Thoracic aorta (tissue), 2 donors: Measurements from ENCODE around the gene CES3. TPM values are rescaled to one million over a fixed set of nuclear protein-coding genes. Genes with fewer than 3 reads are reported as not detected.
"Not testable (repeated sequence)": the region's sequence is repeated elsewhere in the genome, so short reads cannot be mapped to it uniquely, and the experiment has no call there.

Source experiments
- ATAC-seq: fragments of 150-250 bp; one replicate; pipeline ENCODE4 v1.8.0; 2017; ENCODE audit warnings: low read depth; ENCODE audit not compliant: insufficient number of reproducible peaks, low FRiP score
- DNase-seq: peaks from one replicate; pipeline ENCODE4 v3.0.0-alpha.2; 2020; ENCODE audit warnings: low spot score
- H3K27ac ChIP-seq, 2 donors: fragments of 200-600 bp; sonication (generic); 1 replicate in 1 of 2; 2 replicates in 1 of 2; pipeline ENCODE4 v1.5.1; 2016; ENCODE audit warnings: mild to moderate bottlenecking in 2 of 2, moderate library complexity in 2 of 2
- H3K27me3 ChIP-seq: fragments of 200-600 bp; sonication (generic); replicated peaks from 2 replicates; pipeline ENCODE4 v1.6.0; 2016; ENCODE audit warnings: mild to moderate bottlenecking; ENCODE audit not compliant: insufficient read depth
- H3K36me3 ChIP-seq: fragments of 200-600 bp; sonication (generic); one replicate; pipeline ENCODE4 v1.5.1; 2016
- H3K4me1 ChIP-seq, 2 donors: fragments of 200-600 bp; sonication (generic); 1 replicate in 1 of 2; 2 replicates in 1 of 2; pipeline versions ENCODE4 v1.5.1 to v1.6.0; 2016; ENCODE audit warnings: low read depth in 2 of 2, mild to moderate bottlenecking in 1 of 2; ENCODE audit not compliant: control insufficient read depth in 1 of 2
- H3K4me3 ChIP-seq: fragments of 200-600 bp; sonication (generic); 2 replicates; pipeline ENCODE4 v1.5.1; 2016; ENCODE audit warnings: mild to moderate bottlenecking
- H3K9me3 ChIP-seq: fragments of 200-600 bp; sonication (generic); 2 replicates; pipeline ENCODE4 v1.5.1; 2016
- total RNA-seq, 2 donors: library from RNA; depleted of rRNA; stranded (reverse); fragments of >200 nt; gene quantifications; one replicate each; pipeline versions ENCODE4 v1.1.0 to v1.2.3, GENCODE V29; 2016
- TF ChIP-seq, protein P1 (sequence below): fragments of 200-600 bp; sonication (generic); IDR thresholded peaks from one replicate; pipeline ENCODE4 v1.5.1; 2019; ENCODE audit warnings: antibody characterized with exemption

The CES3 gene
- total RNA-seq, 2 donors from 2014 or later, result 0.63 to 1.1 TPM

DNA sequence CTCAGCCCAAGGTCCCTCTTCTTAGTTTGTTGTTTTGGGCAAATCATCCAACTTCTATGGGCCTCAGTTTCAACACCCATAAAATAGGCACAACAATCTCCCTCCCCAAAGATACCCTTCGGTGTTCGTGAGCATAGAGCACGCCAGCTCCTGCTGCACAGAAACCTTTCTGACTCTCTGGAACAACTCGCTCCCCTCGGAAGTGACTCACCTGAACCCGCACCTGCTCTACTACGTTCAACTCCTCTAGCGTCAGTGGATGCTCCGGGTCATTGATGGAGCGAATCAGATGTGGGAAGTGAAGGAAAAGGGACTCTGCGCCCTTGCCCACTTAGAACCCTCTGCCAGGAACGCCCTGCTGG lies 27.3 kb upstream of the CES3 start:
- peak overlapping the region; percentile 98 for H3K4me3 ChIP-seq
- H3K36me3 ChIP-seq, result peaks cover 5% of the 10 kb centered on the region
- no peak for DNase-seq
- peak overlapping the region; percentile 81 to 91 for H3K27ac ChIP-seq
- no peaks in the 10 kb centered on the region for H3K27me3 ChIP-seq
- H3K4me1 ChIP-seq, result peaks cover 15 to 41% of the 10 kb centered on the region in 2 donors
- no peak for ATAC-seq
- H3K9me3 ChIP-seq, result no peaks in the 10 kb centered on the region
- TF ChIP-seq, protein P1, sequence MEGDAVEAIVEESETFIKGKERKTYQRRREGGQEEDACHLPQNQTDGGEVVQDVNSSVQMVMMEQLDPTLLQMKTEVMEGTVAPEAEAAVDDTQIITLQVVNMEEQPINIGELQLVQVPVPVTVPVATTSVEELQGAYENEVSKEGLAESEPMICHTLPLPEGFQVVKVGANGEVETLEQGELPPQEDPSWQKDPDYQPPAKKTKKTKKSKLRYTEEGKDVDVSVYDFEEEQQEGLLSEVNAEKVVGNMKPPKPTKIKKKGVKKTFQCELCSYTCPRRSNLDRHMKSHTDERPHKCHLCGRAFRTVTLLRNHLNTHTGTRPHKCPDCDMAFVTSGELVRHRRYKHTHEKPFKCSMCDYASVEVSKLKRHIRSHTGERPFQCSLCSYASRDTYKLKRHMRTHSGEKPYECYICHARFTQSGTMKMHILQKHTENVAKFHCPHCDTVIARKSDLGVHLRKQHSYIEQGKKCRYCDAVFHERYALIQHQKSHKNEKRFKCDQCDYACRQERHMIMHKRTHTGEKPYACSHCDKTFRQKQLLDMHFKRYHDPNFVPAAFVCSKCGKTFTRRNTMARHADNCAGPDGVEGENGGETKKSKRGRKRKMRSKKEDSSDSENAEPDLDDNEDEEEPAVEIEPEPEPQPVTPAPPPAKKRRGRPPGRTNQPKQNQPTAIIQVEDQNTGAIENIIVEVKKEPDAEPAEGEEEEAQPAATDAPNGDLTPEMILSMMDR, result no peak

DNA sequence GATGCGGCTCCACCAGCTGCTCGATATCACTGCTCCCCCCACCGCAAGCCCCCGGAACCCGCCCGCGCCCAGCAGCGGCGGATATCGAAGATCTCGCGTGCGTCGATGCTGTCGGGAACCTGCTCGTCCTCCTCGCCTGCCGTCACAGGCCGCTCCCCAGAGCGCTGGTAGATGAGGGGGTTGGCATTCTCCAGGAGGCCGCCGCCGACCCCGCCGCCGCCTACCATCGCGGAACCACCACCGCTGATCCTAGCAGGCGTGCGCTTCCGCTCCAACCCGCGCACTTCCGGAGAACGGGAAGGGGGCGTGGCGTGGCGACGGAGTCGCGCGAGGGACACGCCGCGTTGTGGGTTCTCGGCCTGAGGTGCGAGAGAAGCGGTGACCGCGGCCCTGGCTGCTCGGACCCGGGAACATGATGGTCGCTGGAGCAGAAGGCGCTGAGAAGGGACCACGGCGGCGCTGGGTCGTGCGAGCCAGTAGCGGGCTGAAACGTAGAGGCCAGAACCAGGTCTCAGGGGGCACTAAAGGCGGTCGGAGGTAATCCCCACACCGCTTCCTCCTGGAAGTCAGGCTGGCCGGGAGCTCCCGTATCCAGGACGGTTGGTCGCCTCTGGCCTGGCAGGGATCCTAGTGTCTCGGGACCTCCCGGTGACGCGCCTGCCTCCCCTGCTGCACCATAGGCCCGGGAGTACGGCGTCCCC lies 26.8 kb upstream of the CES3 start, which contains the start of gene CIAO2B:
Gene CIAO2B (minus strand): TSS at position 265 of the 701 bp plus-strand sequence. CDS start 38 bp downstream, at position 227.
- ATAC-seq (peak; percentile 71), DNase-seq (no peak)
- peak within 1 kb of the TSS; percentile 98 for H3K4me3 ChIP-seq
- H3K9me3 ChIP-seq, result no peaks in the 10 kb centered on the region
- peak within 1 kb of the TSS; percentile 81 to 91 for H3K27ac ChIP-seq
- peaks cover 15 to 37% of the 10 kb centered on the region in 2 donors for H3K4me1 ChIP-seq
- H3K27me3 ChIP-seq, result no peaks in the 10 kb centered on the region
- TF ChIP-seq, protein P1, result no peak
- H3K36me3 ChIP-seq, result peaks cover 7% of the 10 kb centered on the region

GRCh38 chr16:66934839-66935313 lies 26.2 kb upstream of the CES3 start:
- DNase-seq, H3K27me3 ChIP-seq, ATAC-seq, H3K9me3 ChIP-seq, H3K36me3 ChIP-seq: not testable (repeated sequence)
- H3K4me3 ChIP-seq, result peak overlapping the region; percentile 98
- peak overlapping the region; percentile 81 to 91 for H3K27ac ChIP-seq
- H3K4me1 ChIP-seq, result peaks cover 15 to 37% of the 10 kb centered on the region in 2 donors

DNA sequence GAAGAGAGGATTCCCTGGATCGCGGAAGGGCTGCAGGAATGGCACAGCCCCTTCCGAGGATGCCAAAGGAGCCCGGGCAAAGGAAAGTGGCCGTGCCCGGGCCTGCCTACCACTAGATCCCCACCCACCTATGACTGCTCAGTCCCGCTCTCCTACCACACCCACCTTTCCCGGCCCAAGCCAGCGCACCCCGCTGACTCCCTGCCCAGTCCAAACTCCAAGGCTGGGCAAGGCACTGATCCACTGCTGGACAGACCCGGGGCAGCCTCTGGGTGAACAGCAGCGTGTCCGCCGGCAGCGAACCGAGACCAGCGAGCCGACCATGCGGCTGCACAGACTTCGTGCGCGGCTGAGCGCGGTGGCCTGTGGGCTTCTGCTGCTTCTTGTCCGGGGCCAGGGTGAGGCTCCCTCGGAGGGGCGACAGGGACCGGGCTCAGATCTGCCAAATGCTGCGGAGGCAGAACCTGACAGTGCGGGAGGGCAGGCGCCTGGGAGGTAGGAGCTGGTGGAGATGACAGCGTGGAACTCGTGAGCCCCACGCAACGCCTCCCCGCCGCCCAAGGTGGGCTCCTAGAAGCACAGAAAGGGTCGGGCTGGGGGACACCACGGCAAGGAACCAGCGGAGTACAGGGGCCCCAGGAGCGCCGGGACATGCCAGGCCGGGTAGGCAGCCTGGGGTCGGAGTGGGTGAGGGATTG lies 25.6 kb upstream of the CES3 start, which contains the start of gene CES2:
Gene CES2 (plus strand): TSS at position 203 of the 698 bp plus-strand sequence. CDS start 120 bp downstream, at position 323.
- ATAC-seq (peak; percentile 39), DNase-seq (no peak)
- H3K27me3 ChIP-seq, result no peaks in the 10 kb centered on the region
- peaks cover 11% of the 10 kb centered on the region for H3K36me3 ChIP-seq
- H3K27ac ChIP-seq, result peak within 1 kb of the TSS; percentile 81 to 91
- TF ChIP-seq, protein P1, result no peak
- H3K9me3 ChIP-seq, result no peaks in the 10 kb centered on the region
- H3K4me3 ChIP-seq, result peak within 1 kb of the TSS; percentile 98
- peaks cover 15 to 37% of the 10 kb centered on the region in 2 donors for H3K4me1 ChIP-seq

DNA sequence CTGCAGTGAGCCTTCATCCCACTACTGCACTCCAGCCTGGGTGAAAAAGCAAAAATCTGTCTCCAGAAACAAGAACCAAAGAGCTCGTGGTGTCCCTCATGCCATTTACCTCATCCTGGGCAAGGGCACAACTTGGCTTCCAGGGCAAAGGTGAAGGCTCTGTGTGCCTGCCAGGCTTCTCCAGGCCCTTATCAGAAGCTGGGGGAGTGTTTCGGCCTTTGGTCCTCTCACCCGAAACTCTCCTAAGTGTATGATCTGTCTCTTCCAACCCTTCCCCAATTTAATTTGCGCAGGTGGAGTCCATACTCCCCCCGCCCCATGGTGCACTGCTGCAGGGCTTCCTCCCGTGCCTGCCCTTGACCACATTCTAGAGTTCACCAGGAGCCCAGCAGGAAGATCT lies 24.6 kb upstream of the CES3 start:
- Histone ChIP-seq H3K4me3 (no peak overlapping the region), H3K9me3 (no peaks in the 10 kb centered on the region), H3K27me3 (no peaks in the 10 kb centered on the region), H3K36me3 (peaks cover 21% of the 10 kb centered on the region), H3K4me1 (peaks cover 15 to 37% of the 10 kb centered on the region in 2 donors), H3K27ac (no peak overlapping the region)
- ATAC-seq (no peak), DNase-seq (no peak)
- TF ChIP-seq, protein P1, result no peak
